Effector memory CD8-positive, alpha-beta T cell (primary cell): ENCODE measurements around the gene DMWD.

Experiments used
- ATAC-seq: fragments of 150-1000 bp; cut with Tn5 transposase; replicated peaks from 2 replicates; pipeline ENCODE4 v1.10.0; 2021; ENCODE audit warnings: mild to moderate bottlenecking, moderate library complexity
- DNase-seq, 3 experiments: peaks; one replicate each; pipeline ENCODE4 v3.0.0; 2021
- H3K27ac Mint-ChIP-seq, 2 donors: one replicate each; pipeline ENCODE4 v1.8.0; 2022; ENCODE audit warnings: mild to moderate bottlenecking in 2 of 2, mixed read lengths in 2 of 2, moderate library complexity in 2 of 2
- H3K27me3 Mint-ChIP-seq, 2 donors: one replicate each; pipeline ENCODE4 v1.8.0; 2022; ENCODE audit warnings: mixed read lengths in 2 of 2
- H3K36me3 Mint-ChIP-seq: one replicate; pipeline ENCODE4 v1.8.0; 2022; ENCODE audit warnings: mild to moderate bottlenecking, moderate library complexity, mixed read lengths; ENCODE audit not compliant: insufficient read depth
- H3K4me1 Mint-ChIP-seq, 2 donors: one replicate each; pipeline ENCODE4 v1.8.0; 2022; ENCODE audit warnings: low read depth in 2 of 2, mixed read lengths in 2 of 2
- H3K4me3 Mint-ChIP-seq, 2 donors: one replicate each; pipeline ENCODE4 v1.8.0; 2022; ENCODE audit warnings: mild to moderate bottlenecking in 2 of 2, mixed read lengths in 2 of 2, moderate library complexity in 2 of 2
- H3K9me3 Mint-ChIP-seq, 2 donors: one replicate each; pipeline ENCODE4 v1.8.0; 2022; ENCODE audit warnings: mixed read lengths in 2 of 2

Gene DMWD

DNA sequence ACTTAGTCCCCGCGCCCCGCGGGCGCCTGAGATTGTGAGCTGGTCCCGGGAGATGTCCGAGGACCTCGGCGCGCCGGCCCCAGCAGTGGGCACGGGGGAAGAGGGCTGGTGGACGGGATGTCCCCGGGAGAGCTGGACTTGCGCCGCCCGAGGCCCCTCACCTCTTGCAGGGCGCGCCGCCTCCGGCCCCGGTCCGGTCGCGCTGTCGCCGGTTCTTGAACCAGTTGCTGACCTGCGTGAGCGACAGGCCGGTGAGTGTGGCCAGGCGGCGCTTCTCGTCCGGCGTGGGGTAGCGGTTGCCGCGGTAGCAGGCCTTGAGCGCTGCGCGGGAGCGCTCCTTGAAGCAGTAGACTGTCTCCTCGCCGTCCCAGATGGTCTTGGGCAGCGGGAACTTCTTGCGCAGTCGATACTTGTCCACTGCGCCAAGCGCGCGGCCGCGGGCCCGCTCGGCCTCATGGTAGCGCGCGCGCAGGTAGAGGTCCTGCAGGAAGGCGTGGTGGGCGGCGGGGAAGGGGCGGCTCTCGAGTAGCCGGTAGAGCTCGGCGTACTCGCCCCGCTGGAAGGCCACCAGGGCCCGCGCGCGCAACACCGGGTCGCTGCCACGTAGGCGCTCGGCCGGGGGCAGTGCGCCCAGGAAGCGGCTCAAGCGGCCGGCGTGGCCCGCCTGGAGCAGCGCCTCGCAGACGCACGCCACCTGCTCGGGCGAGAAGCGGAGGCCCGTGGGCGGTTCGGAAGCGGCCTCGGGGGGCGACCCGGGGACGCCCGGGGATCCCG lies 24.6 kb downstream of the DMWD start:
- DNase-seq (peak in 1 of 3 experiments; percentile 24), ATAC-seq (no peak)
- no peaks in the 10 kb centered on the region for H3K9me3 Mint-ChIP-seq
- no peak overlapping the region for H3K27ac Mint-ChIP-seq
- peaks cover 22% of the 10 kb centered on the region for H3K36me3 Mint-ChIP-seq
- H3K27me3 Mint-ChIP-seq, result peaks cover 5 to 32% of the 10 kb centered on the region in 2 donors
- peak overlapping the region; percentile 74 to 86 for H3K4me3 Mint-ChIP-seq
- H3K4me1 Mint-ChIP-seq, result peaks cover 14 to 24% of the 10 kb centered on the region in 2 donors

GRCh38 chr19:45767410-45767880 lies 25.2 kb downstream of the DMWD start:
- no peak overlapping the region for H3K27ac Mint-ChIP-seq
- H3K4me1 Mint-ChIP-seq, result peaks cover 14 to 24% of the 10 kb centered on the region in 2 donors
- peak overlapping the region; percentile 65 to 74 for H3K4me3 Mint-ChIP-seq
- peaks cover 5 to 34% of the 10 kb centered on the region in 2 donors for H3K27me3 Mint-ChIP-seq
- H3K36me3 Mint-ChIP-seq, result peaks cover 21% of the 10 kb centered on the region
- H3K9me3 Mint-ChIP-seq, result no peaks in the 10 kb centered on the region
- DNase-seq (no peak), ATAC-seq (no peak)

DNA sequence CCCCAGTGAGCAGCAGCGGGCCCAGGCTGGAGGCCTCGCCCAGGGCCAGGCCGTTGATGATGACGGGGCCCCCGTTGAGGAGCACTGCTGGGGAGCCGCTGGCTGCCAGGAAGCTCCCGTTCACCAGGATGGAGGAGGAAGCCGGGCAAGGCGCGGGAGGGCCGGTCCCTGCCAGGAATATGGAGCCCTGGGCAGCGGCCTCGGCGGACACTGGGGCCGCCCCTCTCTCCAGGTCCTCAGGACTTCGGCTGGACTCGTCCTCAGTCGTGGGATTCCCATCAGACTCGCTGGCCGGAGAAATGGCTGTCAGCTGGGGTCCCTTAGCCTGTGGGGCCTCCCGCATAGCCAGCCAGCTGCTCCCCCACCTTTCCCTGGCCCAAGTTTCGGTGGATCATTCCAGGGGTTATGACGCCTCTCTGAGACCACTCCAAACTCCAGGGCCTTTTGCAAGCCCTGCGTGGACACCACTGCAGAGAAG lies 25.7 kb downstream of the DMWD start:
- no peak for ATAC-seq
- no peak overlapping the region for H3K27ac Mint-ChIP-seq
- DNase-seq, result no peak
- H3K27me3 Mint-ChIP-seq, result peaks cover 5 to 39% of the 10 kb centered on the region in 2 donors
- H3K4me1 Mint-ChIP-seq, result peaks cover 14 to 20% of the 10 kb centered on the region in 2 donors
- H3K9me3 Mint-ChIP-seq, result no peaks in the 10 kb centered on the region
- H3K4me3 Mint-ChIP-seq, result peak overlapping the region; percentile 65 to 74
- H3K36me3 Mint-ChIP-seq, result peaks cover 21% of the 10 kb centered on the region

DNA sequence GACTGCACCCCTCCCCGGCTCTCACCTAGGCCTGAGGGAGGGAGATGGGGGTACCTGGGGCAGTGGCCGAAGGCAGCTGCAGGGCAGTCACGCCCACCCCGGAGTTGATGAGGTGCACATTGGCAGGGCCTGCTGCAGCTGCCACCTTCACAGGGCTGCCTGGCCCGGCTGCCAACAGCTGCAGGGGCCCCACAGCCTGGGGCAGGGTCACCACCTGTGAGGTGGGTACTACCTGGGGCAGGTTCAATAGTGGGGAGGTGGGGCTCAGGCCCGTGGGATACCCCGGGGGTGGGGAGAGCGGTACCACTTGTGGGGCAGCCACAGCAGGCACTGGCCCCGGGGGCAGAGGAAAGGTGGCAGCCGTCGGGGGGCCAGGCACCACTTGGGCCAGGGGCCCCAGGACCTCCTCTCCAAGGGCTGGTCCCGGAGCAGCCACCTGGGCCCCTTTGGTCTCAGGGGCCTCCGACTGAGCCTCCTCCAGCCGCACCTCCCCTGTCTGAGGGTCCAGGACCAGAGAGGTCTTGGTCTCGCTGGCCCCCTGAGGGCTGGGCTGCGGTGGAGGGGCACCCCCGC lies 26.3 kb downstream of the DMWD start:
- Mint-ChIP-seq H3K9me3 (no peaks in the 10 kb centered on the region), H3K4me3 (no peak overlapping the region), H3K27me3 (peaks cover 5 to 42% of the 10 kb centered on the region in 2 donors), H3K27ac (no peak overlapping the region), H3K36me3 (peaks cover 21% of the 10 kb centered on the region), H3K4me1 (peaks cover 14 to 20% of the 10 kb centered on the region in 2 donors)
- no peak for ATAC-seq
- no peak for DNase-seq

- no peak for ATAC-seq
- no peaks in the 10 kb centered on the region for H3K9me3 Mint-ChIP-seq
- H3K4me3 Mint-ChIP-seq, result no peak overlapping the region
- H3K4me1 Mint-ChIP-seq, result peaks cover 10 to 14% of the 10 kb centered on the region in 2 donors
- H3K36me3 Mint-ChIP-seq, result peaks cover 16% of the 10 kb centered on the region
- peaks cover 5 to 42% of the 10 kb centered on the region in 2 donors for H3K27me3 Mint-ChIP-seq
- no peak overlapping the region for H3K27ac Mint-ChIP-seq
- DNase-seq, result no peak
Observed at GRCh38 chr19:45765702-45766295, 26.8 kb downstream of the DMWD start.

GRCh38 chr19:45764945-45765701 lies 27.5 kb downstream of the DMWD start:
- ATAC-seq, result no peak
- no peak for DNase-seq
- Mint-ChIP-seq H3K27ac (no peak overlapping the region), H3K4me3 (no peak overlapping the region), H3K27me3 (peaks cover 5 to 42% of the 10 kb centered on the region in 2 donors), H3K36me3 (peaks cover 13% of the 10 kb centered on the region), H3K4me1 (peaks cover 8% of the 10 kb centered on the region in 2 donors), H3K9me3 (no peaks in the 10 kb centered on the region)

DNA sequence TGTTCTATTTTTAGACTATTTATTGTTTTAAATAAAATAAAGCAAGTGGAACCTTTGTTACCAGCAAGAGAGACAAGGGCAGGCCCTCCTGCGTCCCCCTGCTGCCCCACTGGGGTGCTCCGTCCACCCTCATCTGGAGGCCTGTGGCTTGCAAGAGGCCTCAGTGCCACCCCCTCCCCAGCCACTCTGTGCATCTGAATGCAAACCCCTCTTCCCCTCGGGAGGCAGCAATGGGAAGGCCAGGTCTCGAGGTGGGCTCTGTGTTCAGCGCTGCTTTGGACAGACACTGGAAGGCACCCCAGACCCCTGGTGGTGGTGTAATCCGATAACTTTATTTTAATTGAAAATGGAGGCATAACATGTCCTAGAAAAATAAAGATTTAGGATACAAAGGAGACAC lies 28.2 kb downstream of the DMWD start:
- ATAC-seq (no peak), DNase-seq (no peak)
- no peak overlapping the region for H3K27ac Mint-ChIP-seq
- peaks cover 5 to 47% of the 10 kb centered on the region in 2 donors for H3K27me3 Mint-ChIP-seq
- H3K9me3 Mint-ChIP-seq, result no peaks in the 10 kb centered on the region
- H3K36me3 Mint-ChIP-seq, result peaks cover 9% of the 10 kb centered on the region
- H3K4me3 Mint-ChIP-seq, result no peak overlapping the region
- H3K4me1 Mint-ChIP-seq, result peaks cover 3 to 4% of the 10 kb centered on the region in 2 donors

- peaks cover 5 to 53% of the 10 kb centered on the region in 2 donors for H3K27me3 Mint-ChIP-seq
- no peak overlapping the region for H3K27ac Mint-ChIP-seq
- peaks cover under 1 to 3% of the 10 kb centered on the region in 2 donors for H3K4me1 Mint-ChIP-seq
Observed at GRCh38 chr19:45763691-45764294, 28.9 kb downstream of the DMWD start.

DNA sequence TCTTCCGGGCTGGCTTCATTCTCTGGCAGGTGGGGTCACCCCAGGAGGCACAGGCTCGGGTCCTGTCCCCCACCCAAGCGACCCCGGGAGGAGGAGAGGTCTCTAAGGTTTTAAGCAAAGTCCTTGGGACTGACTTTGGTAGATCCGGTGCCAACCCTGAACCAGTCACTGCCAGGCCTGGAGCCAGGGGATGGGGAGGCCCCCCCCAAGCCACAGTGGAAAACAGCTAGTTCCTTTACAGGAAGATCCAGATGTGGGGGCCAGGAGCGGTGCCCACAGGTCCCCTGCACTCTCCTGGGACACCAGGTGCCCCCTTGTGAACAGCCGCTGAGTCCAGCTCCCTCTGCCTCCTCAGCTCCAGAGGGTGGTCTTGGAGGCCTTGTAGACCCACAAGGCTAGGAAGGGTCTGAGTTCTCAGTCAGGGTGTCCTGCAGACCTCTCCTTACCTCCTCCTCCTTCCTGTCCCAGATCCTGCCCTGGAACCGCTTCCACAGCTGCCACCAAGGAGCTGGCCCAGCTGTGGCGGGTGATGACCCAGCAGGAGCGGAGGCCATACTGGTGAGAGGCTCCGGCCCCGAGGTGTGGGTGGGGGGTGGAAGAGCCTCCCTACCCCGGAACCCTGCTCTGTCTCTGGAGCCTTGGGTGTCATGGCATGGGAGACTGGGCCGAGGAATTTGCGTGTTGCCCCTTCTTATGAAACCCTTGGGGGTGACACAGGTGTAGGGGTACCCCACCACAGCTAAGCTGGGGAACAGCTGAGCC lies 29.6 kb downstream of the DMWD start:
- H3K4me1 Mint-ChIP-seq, result peaks cover 0 to 3% of the 10 kb centered on the region in 2 donors
- peaks cover 4% of the 10 kb centered on the region for H3K36me3 Mint-ChIP-seq
- H3K27me3 Mint-ChIP-seq, result peaks cover 5 to 53% of the 10 kb centered on the region in 2 donors
- H3K9me3 Mint-ChIP-seq, result no peaks in the 10 kb centered on the region
- H3K4me3 Mint-ChIP-seq, result no peak overlapping the region
- DNase-seq (no peak), ATAC-seq (no peak)
- H3K27ac Mint-ChIP-seq, result no peak overlapping the region

More at GRCh38 chr19:45763691-45764294, 28.9 kb downstream of the DMWD start:
- no peak for DNase-seq
- Mint-ChIP-seq H3K4me3 (no peak overlapping the region), H3K9me3 (no peaks in the 10 kb centered on the region), H3K36me3 (peaks cover 4% of the 10 kb centered on the region)
- no peak for ATAC-seq

GRCh38 chr19:45761714-45762113 lies 30.9 kb downstream of the DMWD start:
- DNase-seq (no peak), ATAC-seq (no peak)
- Mint-ChIP-seq H3K27me3 (peaks cover 5 to 44% of the 10 kb centered on the region in 2 donors), H3K4me1 (no peaks in the 10 kb centered on the region), H3K27ac (no peak overlapping the region), H3K9me3 (no peaks in the 10 kb centered on the region), H3K4me3 (no peak overlapping the region), H3K36me3 (no peaks in the 10 kb centered on the region)

GRCh38 chr19:45758921-45759320 lies 33.7 kb downstream of the DMWD start:
- DNase-seq (no peak), ATAC-seq (no peak)
- Mint-ChIP-seq H3K27ac (no peak overlapping the region), H3K4me3 (no peak overlapping the region), H3K27me3 (peaks cover 0 to 21% of the 10 kb centered on the region in 2 donors), H3K4me1 (no peaks in the 10 kb centered on the region), H3K9me3 (no peaks in the 10 kb centered on the region), H3K36me3 (no peaks in the 10 kb centered on the region)

GRCh38 chr19:45757695-45758094 lies 35.0 kb downstream of the DMWD start:
- Mint-ChIP-seq H3K36me3 (no peaks in the 10 kb centered on the region), H3K4me3 (no peak overlapping the region), H3K27me3 (peaks cover 0 to 21% of the 10 kb centered on the region in 2 donors), H3K27ac (no peak overlapping the region), H3K9me3 (no peaks in the 10 kb centered on the region), H3K4me1 (no peaks in the 10 kb centered on the region)
- ATAC-seq, result no peak
- DNase-seq, result no peak
